Ovary (tissue), 9 donors: ENCODE data around the gene RANBP10. TPM values are rescaled to one million over a fixed set of nuclear protein-coding genes. Genes with fewer than 3 reads are reported as not detected.

Source experiments
- DNase-seq, 5 donors: peaks; one replicate each; pipeline ENCODE4 v3.0.0-alpha.2; 2019 to 2020
- H3K27ac ChIP-seq, 2 donors: fragments of 200-600 bp; one replicate each; pipeline versions ENCODE4 v1.5.1 to v1.8.0; 2019 to 2022
- H3K27me3 ChIP-seq: fragments of 200-600 bp; one replicate; pipeline ENCODE4 v1.8.0; 2022
- H3K36me3 ChIP-seq: fragments of 200-600 bp; sonication (generic); one replicate; pipeline ENCODE4 v1.5.1; 2019
- H3K4me1 ChIP-seq: one replicate; pipeline ENCODE4 v1.8.1; 2013; ENCODE audit warnings: mild to moderate bottlenecking, moderate library complexity; ENCODE audit not compliant: insufficient read depth
- H3K4me3 ChIP-seq: fragments of 200-600 bp; sonication (generic); one replicate; pipeline ENCODE4 v1.5.1; 2017
- H3K9me3 ChIP-seq, 2 donors: fragments of 200-600 bp in 1 of 2; sonication (generic) in 1 of 2; one replicate each; pipeline versions ENCODE4 v1.5.1 to v1.8.1; 2013 to 2019; ENCODE audit warnings: mild to moderate bottlenecking in 1 of 2, moderate library complexity in 1 of 2
- EP300 ChIP-seq: sonication (generic); formaldehyde crosslinking; IDR thresholded peaks from one replicate; pipeline ENCODE4 v1.6.1; 2017; ENCODE audit warnings: antibody characterized with exemption
- POLR2A ChIP-seq: fragments of 450-650 bp; IDR thresholded peaks from one replicate; pipeline ENCODE4 v1.6.1; 2017; ENCODE audit warnings: antibody characterized with exemption, mild to moderate bottlenecking, moderate library complexity
- WGBS, 3 donors: extraction: QIAGEN DNeasy Blood & Tissue Kit in 1 of 3; methylation state at CpG; one replicate each; pipeline versions ENCODE4 v1.1.5 to v1.1.7; 2013 to 2017; 5-methylcytosine and 5-hydroxymethylcytosine counted together
- intact Hi-C, 4 donors: fragments of 100-400 bp; cut with DNase I; formaldehyde crosslinking; loops; one replicate each; pipeline versions ENCODE4 v1.11.0 to v1.15.1; 2022 to 2023
- polyA plus RNA-seq, 2 donors: library from polyadenylated mRNA; stranded (reverse); fragments of 200-250 nt in 1 of 2; fragments of 350-450 nt in 1 of 2; fragmentation: Illumina TruSeq in 1 of 2; extraction: RNeasy Lipid Tissue Mini Kit (QIAGEN cat#74804) in 1 of 2; gene quantifications; one replicate each; pipeline ENCODE4 v1.2.3, GENCODE V29; 2013 to 2014
- total RNA-seq, 7 donors: library from RNA; depleted of rRNA in 2 of 7; stranded (reverse); fragments of >200 nt in 2 of 7; fragmentation: NEBNext Ultra II Directional in 3 of 7; extraction: Animal tissue kit (Norgen Biotek cat#: 25700) in 3 of 7; gene quantifications; one replicate each; pipeline versions ENCODE4 v1.1.0 to v1.2.4, GENCODE V29; 2016 to 2023
- TF ChIP-seq, protein P1 (sequence below), 3 donors: fragments of 450-650 bp in 2 of 3; fragments of 200-600 bp in 1 of 3; IDR thresholded peaks; one replicate each; pipeline versions ENCODE4 v1.5.1 to v1.8.0; 2016 to 2022; ENCODE audit warnings: antibody characterized with exemption in 3 of 3, mild to moderate bottlenecking in 1 of 3
- donor health status: DM: no; HTN: no; CAD: no; lungs with moderate emphysema.
- donor health status: DM: no; HTN: no; CAD: no.
- donor health status: Bipolar disorder and iron deficiency.
- donor health status: DM: yes; HTN: yes; CAD: no.
- donor health status: DM: no; HTN: no; CAD: no.
- donor health status: DM: yes; HTN: yes; CAD: no.

Gene RANBP10
- total and polyA plus RNA-seq, 9 donors, result 8.3 to 19.6 (median 16.9) TPM

DNA sequence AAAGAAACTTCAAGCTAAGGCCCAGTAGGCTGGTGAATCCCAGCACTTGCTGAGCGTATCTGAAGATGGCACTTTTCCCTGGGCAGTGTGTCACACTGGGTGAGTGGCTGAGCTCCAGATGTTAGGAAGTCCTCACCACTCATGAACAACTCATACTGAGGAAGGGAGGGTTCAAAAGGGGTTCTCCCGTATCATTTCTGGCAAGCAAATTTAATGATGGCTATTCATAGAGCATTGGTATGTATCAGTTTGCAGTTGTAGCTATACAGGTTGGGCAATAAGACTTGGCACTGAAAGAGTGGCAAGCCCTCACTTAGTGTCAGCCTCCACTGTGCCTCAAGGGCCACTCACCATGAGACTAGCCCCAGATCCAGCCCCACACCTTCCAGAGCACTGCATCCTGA, 98.0 kb downstream of the RANBP10 start:
- Histone ChIP-seq H3K4me3 (no peak overlapping the region), H3K27ac (no peak overlapping the region), H3K4me1 (no peaks in the 10 kb centered on the region), H3K9me3 (no peaks in the 10 kb centered on the region), H3K36me3 (no peaks in the 10 kb centered on the region), H3K27me3 (no peaks in the 10 kb centered on the region)
- intact Hi-C loops, result no loop called here
- no peak for DNase-seq
- TF ChIP-seq, protein P1, sequence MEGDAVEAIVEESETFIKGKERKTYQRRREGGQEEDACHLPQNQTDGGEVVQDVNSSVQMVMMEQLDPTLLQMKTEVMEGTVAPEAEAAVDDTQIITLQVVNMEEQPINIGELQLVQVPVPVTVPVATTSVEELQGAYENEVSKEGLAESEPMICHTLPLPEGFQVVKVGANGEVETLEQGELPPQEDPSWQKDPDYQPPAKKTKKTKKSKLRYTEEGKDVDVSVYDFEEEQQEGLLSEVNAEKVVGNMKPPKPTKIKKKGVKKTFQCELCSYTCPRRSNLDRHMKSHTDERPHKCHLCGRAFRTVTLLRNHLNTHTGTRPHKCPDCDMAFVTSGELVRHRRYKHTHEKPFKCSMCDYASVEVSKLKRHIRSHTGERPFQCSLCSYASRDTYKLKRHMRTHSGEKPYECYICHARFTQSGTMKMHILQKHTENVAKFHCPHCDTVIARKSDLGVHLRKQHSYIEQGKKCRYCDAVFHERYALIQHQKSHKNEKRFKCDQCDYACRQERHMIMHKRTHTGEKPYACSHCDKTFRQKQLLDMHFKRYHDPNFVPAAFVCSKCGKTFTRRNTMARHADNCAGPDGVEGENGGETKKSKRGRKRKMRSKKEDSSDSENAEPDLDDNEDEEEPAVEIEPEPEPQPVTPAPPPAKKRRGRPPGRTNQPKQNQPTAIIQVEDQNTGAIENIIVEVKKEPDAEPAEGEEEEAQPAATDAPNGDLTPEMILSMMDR (IDR thresholded peaks at IDR 0.05), result no peak
- TF ChIP-seq EP300, result no peak
- TF ChIP-seq POLR2A, result no peak
- 71 to 85% (median 84%) methylated on average over 2 of the region's 2 CpGs for WGBS, 3 donors

DNA sequence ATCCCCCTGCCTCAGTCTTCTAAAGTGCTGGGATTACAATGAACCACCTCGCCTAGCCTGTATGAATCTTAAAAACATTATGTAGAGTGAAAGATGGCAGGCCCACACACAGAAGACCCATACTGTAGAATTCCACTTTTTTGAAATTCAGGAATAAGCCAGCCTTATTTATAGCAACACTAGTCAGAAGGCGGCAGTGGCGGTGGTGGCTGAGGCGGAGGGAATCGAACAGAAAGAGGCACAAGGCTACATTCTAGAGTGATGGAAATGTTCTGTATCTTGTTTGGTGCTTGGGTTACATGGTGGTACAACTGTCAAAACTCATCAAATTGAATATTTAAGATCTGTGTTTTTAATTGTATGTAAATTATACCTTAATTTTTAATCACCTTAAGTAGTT, 98.6 kb downstream of the RANBP10 start:
- 91 to 98% (median 97%) methylated on average over 5 of the region's 5 CpGs for WGBS, 3 donors

DNA sequence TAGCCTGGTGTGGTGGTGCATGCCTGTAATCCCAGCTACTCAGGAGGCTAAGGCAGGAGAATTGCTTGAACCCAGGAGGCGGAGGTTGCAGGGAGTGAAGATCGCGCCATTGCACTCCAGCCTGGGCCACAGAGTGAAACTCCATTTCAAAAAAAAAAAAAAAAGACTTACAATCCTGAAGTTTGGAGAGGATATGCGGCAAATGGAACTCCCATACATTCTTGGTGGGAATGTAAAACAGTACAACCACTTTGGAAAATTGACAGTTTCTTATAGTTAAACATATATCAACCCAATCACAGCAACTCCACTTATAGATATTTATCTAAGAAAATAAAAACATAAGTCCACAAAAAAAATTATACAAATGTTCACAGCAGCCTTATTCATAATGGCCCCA, 99.2 kb downstream of the RANBP10 start:
- TF ChIP-seq POLR2A (no peak), EP300 (no peak)
- TF ChIP-seq, protein P1 (IDR thresholded peaks at IDR 0.05), result no peak
- no peaks in the 10 kb centered on the region for H3K36me3 ChIP-seq
- DNase-seq, result no peak
- intact Hi-C loops, result no loop called here
- no peak overlapping the region for H3K27ac ChIP-seq
- WGBS, 3 donors, result 95 to 98% (median 96%) methylated on average over 4 of the region's 4 CpGs
- no peak overlapping the region for H3K4me3 ChIP-seq
- no peaks in the 10 kb centered on the region for H3K4me1 ChIP-seq
- no peaks in the 10 kb centered on the region for H3K27me3 ChIP-seq
- H3K9me3 ChIP-seq, result no peaks in the 10 kb centered on the region

More for the DNA sequence above, 98.6 kb downstream of the RANBP10 start:
- H3K9me3 ChIP-seq, result no peaks in the 10 kb centered on the region
- H3K27ac ChIP-seq, result no peak overlapping the region
- H3K27me3 ChIP-seq, result no peaks in the 10 kb centered on the region
- no peaks in the 10 kb centered on the region for H3K36me3 ChIP-seq
- no peaks in the 10 kb centered on the region for H3K4me1 ChIP-seq
- intact Hi-C loops, result no loop called here
- no peak for DNase-seq
- TF ChIP-seq POLR2A (no peak), EP300 (no peak)
- TF ChIP-seq, protein P1 (IDR thresholded peaks at IDR 0.05), result no peak
- no peak overlapping the region for H3K4me3 ChIP-seq

DNA sequence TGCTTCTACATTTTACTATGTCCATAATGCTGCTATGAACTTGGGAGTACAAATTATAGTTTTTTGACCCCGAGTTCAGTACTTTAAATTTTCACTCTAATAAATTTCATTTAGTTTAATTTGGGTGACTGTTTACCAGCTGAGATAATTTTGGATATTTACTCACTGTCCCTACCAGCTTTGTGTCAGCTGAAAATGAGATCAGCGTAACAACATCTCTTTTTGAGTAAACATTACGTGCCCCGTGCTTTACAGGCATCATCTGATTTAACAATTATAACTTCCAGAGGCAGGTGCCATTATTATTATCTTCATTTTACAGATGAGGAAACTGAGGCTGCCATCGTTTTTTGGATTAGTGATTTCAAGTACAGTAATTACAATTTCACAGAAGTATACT, 102.2 kb downstream of the RANBP10 start:
- 67 to 84% (median 78%) methylated on average over 5 of the region's 5 CpGs for WGBS, 3 donors
- no peaks in the 10 kb centered on the region for H3K27me3 ChIP-seq

More for the DNA sequence above, 102.2 kb downstream of the RANBP10 start:
- intact Hi-C loops, result no loop called here
- no peak for DNase-seq
- Histone ChIP-seq H3K36me3 (no peaks in the 10 kb centered on the region), H3K4me3 (no peak overlapping the region), H3K4me1 (no peaks in the 10 kb centered on the region), H3K27ac (no peak overlapping the region), H3K9me3 (no peaks in the 10 kb centered on the region)
- TF ChIP-seq, protein P1 (IDR thresholded peaks at IDR 0.05), result no peak
- TF ChIP-seq POLR2A (no peak), EP300 (no peak)
